H1 (cell line): ENCODE results near the gene POLR2F. TPM values are rescaled to one million over a fixed set of nuclear protein-coding genes. Genes with fewer than 3 reads are reported as not detected.

Experiments
- CTCF ChIA-PET: fragments of 300-600 bp; sonication (Branson Sonifier 250); formaldehyde crosslinking; loops from one replicate; lab custom pipeline; 2021; ENCODE audit not compliant: partially characterized antibody; lab: Charles Lee
- POLR2A ChIA-PET: fragments of 300-600 bp; sonication (Branson Sonifier 250); formaldehyde crosslinking; loops from one replicate; lab custom pipeline; 2021; ENCODE audit warnings: inconsistent platforms; ENCODE audit not compliant: partially characterized antibody; lab: Charles Lee
- DNase-seq, 2 experiments: peaks; one replicate each; pipeline versions ENCODE4 v3.0.0 to v3.0.0-alpha.2; 2010 to 2022; ENCODE audit warnings: low spot score in 2 of 2, low read depth in 1 of 2, mixed read lengths in 1 of 2
- FAIRE-seq: peaks from 2 replicates; lab custom pipeline; 2011; peaks lifted over from hg19 to GRCh38; lab: Jason Lieb, UNC
- H2AFZ ChIP-seq: 2 replicates; pipeline ENCODE4 v1.8.1; 2012; ENCODE audit warnings: low read length, inconsistent platforms
- H2AK5ac ChIP-seq: 2 replicates; pipeline ENCODE4 v1.6.1; 2013; ENCODE audit warnings: low read depth, low read length
- H2BK120ac ChIP-seq: replicated peaks from 2 replicates; pipeline ENCODE3; 2013; ENCODE audit warnings: low read depth, low read length, inconsistent platforms
- H2BK12ac ChIP-seq: 2 replicates; pipeline ENCODE4 v1.6.1; 2013; ENCODE audit warnings: low read depth, low read length
- H2BK15ac ChIP-seq: 2 replicates; pipeline ENCODE4 v1.6.1; 2013; ENCODE audit warnings: low read length
- H2BK20ac ChIP-seq: 2 replicates; pipeline ENCODE4 v1.6.1; 2013; ENCODE audit warnings: low read length
- H2BK5ac ChIP-seq: 2 replicates; pipeline ENCODE4 v1.6.1; 2013; ENCODE audit warnings: low read depth, low read length
- H3K14ac ChIP-seq: 2 replicates; pipeline ENCODE4 v1.6.1; 2013; ENCODE audit warnings: inconsistent platforms; ENCODE audit not compliant: insufficient read length
- H3K18ac ChIP-seq: 2 replicates; pipeline ENCODE4 v1.6.1; 2013; ENCODE audit warnings: low read length; ENCODE audit errors: extremely low read depth
- H3K23ac ChIP-seq: 2 replicates; pipeline ENCODE4 v1.6.1; 2013; ENCODE audit warnings: inconsistent platforms; ENCODE audit not compliant: insufficient read length
- H3K23me2 ChIP-seq: 2 replicates; pipeline ENCODE4 v1.6.1; 2013; ENCODE audit warnings: low read depth, low read length
- H3K27ac ChIP-seq: 2 replicates; pipeline ENCODE4 v1.6.1; 2011; ENCODE audit warnings: low read depth, low read length, inconsistent platforms
- H3K27me3 ChIP-seq, 4 experiments: replicated peaks in 1 of 4; 1 replicate in 1 of 4; 2 replicates in 3 of 4; pipeline versions ENCODE4 v1.6.1 to v1.8.1; 2011 to 2013; ENCODE audit warnings: low read length in 3 of 4, mild to moderate bottlenecking in 3 of 4, inconsistent platforms in 2 of 4, mixed read lengths in 2 of 4, moderate library complexity in 1 of 4; ENCODE audit not compliant: control insufficient read depth in 3 of 4, insufficient read depth in 3 of 4; ENCODE audit errors: extremely low read depth in 1 of 4
- H3K36me3 ChIP-seq, 4 experiments: 2 replicates each; pipeline versions ENCODE4 v1.6.1 to v1.8.1; 2011 to 2013; ENCODE audit warnings: mild to moderate bottlenecking in 4 of 4, low read length in 3 of 4, moderate library complexity in 2 of 4, control low read depth in 1 of 4, inconsistent platforms in 1 of 4; ENCODE audit not compliant: insufficient read depth in 4 of 4, control insufficient read depth in 2 of 4
- H3K4ac ChIP-seq: replicated peaks from 2 replicates; pipeline ENCODE3; 2013; ENCODE audit warnings: low read length, low read depth, mixed read lengths, inconsistent platforms; ENCODE audit not compliant: insufficient read length
- H3K4me1 ChIP-seq, 4 experiments: replicated peaks in 1 of 4; 1 replicate in 1 of 4; 2 replicates in 3 of 4; pipeline versions ENCODE4 v1.6.1 to v1.8.1; 2011 to 2013; ENCODE audit warnings: low read length in 3 of 4, inconsistent platforms in 2 of 4, mixed read lengths in 1 of 4; ENCODE audit not compliant: insufficient read depth in 4 of 4, control insufficient read depth in 3 of 4
- H3K4me2 ChIP-seq, 2 experiments: 2 replicates each; pipeline versions ENCODE4 v1.6.1 to v1.8.1; 2011 to 2013; ENCODE audit warnings: low read depth in 2 of 2, low read length in 2 of 2, control low read depth in 1 of 2, inconsistent platforms in 1 of 2, mild to moderate bottlenecking in 1 of 2; ENCODE audit not compliant: insufficient read depth in 1 of 2
- H3K4me3 ChIP-seq, 4 experiments: fragments of 200-600, 300-600 bp in 1 of 4; sonication (generic), shearing (Covaris generic), sonication (Bioruptor Twin) in 1 of 4; 2 replicates each; pipeline versions ENCODE4 v1.5.1 to v1.8.1; 2011 to 2016; ENCODE audit warnings: low read length in 4 of 4, low read depth in 3 of 4, control low read depth in 2 of 4, inconsistent platforms in 2 of 4, mild to moderate bottlenecking in 2 of 4, mixed read lengths in 1 of 4, moderate library complexity in 1 of 4; ENCODE audit not compliant: insufficient read depth in 2 of 4; ENCODE audit errors: extremely low read depth in 1 of 4
- H3K56ac ChIP-seq: replicated peaks from 2 replicates; pipeline ENCODE3; 2013; ENCODE audit warnings: low read depth, mild to moderate bottlenecking, mixed read lengths, low read length, inconsistent platforms; ENCODE audit not compliant: insufficient read length
- H3K79me1 ChIP-seq: 2 replicates; pipeline ENCODE4 v1.6.1; 2013; ENCODE audit warnings: low read depth, low read length, control low read depth
- H3K79me2 ChIP-seq, 2 experiments: 2 replicates each; pipeline versions ENCODE4 v1.6.1 to v1.8.1; 2012 to 2013; ENCODE audit warnings: low read length in 2 of 2, mild to moderate bottlenecking in 2 of 2, inconsistent platforms in 1 of 2; ENCODE audit not compliant: insufficient read depth in 2 of 2, control insufficient read depth in 1 of 2
- H3K9ac ChIP-seq, 4 experiments: replicated peaks in 1 of 4; 1 replicate in 1 of 4; 2 replicates in 3 of 4; pipeline versions ENCODE4 v1.6.1 to v1.8.1; 2011 to 2013; ENCODE audit warnings: low read depth in 3 of 4, low read length in 3 of 4, control low read depth in 2 of 4, mild to moderate bottlenecking in 2 of 4, moderate library complexity in 2 of 4, inconsistent platforms in 1 of 4; ENCODE audit errors: extremely low read depth in 1 of 4
- H3K9me3 ChIP-seq, 2 experiments: 2 replicates each; pipeline versions ENCODE4 v1.6.1 to v1.8.1; 2012 to 2013; ENCODE audit warnings: mild to moderate bottlenecking in 2 of 2, moderate library complexity in 2 of 2, control low read depth in 1 of 2, inconsistent platforms in 1 of 2, low read depth in 1 of 2, low read length in 1 of 2, mixed read lengths in 1 of 2; ENCODE audit not compliant: insufficient read depth in 2 of 2
- H4K20me1 ChIP-seq, 2 experiments: replicated peaks in 1 of 2; 2 replicates each; pipeline versions ENCODE3 to v1.8.1; 2011 to 2013; ENCODE audit warnings: inconsistent platforms in 2 of 2, low read length in 2 of 2, mild to moderate bottlenecking in 1 of 2; ENCODE audit not compliant: insufficient read depth in 2 of 2, control insufficient read depth in 1 of 2
- H4K5ac ChIP-seq: 2 replicates; pipeline ENCODE4 v1.6.1; 2013; ENCODE audit warnings: low read length, low read depth, mixed read lengths, inconsistent platforms; ENCODE audit not compliant: insufficient read length
- H4K8ac ChIP-seq: 2 replicates; pipeline ENCODE4 v1.8.0; 2013; ENCODE audit warnings: mild to moderate bottlenecking, moderate library complexity, low read length, inconsistent platforms; ENCODE audit not compliant: insufficient read depth; ENCODE audit errors: extremely low read depth
- H4K91ac ChIP-seq: replicated peaks from 2 replicates; pipeline ENCODE3; 2013; ENCODE audit warnings: low read length, mixed read lengths, inconsistent platforms; ENCODE audit not compliant: insufficient read length
- BACH1 ChIP-seq: IDR thresholded peaks from 2 replicates; pipeline ENCODE4 v1.6.1; 2012; ENCODE audit warnings: low read length, improper control_type of control experiment
- CBX5 ChIP-seq: fragments of 300-800, 300-1000 bp; sonication (generic); IDR thresholded peaks from 2 replicates; pipeline ENCODE4 v1.7.1; 2016; ENCODE audit warnings: antibody characterized with exemption, low read length, low read depth
- CHD1 ChIP-seq: IDR thresholded peaks from 2 replicates; pipeline ENCODE4 v1.6.1; 2012; ENCODE audit warnings: low read depth, low read length, improper control_type of control experiment
- FOSL1 ChIP-seq: IDR thresholded peaks from 2 replicates; pipeline ENCODE4 v1.6.1; 2011; ENCODE audit warnings: mild to moderate bottlenecking, low read depth, low read length, moderate library complexity; ENCODE audit not compliant: insufficient read depth
- GABPA ChIP-seq: IDR thresholded peaks from 2 replicates; pipeline ENCODE4 v1.6.1; 2011; ENCODE audit warnings: mild to moderate bottlenecking, low read length, moderate library complexity, borderline replicate concordance; ENCODE audit not compliant: insufficient read depth
- HDAC2 ChIP-seq, 2 experiments: fragments of 300-600 bp in 1 of 2; sonication (generic) in 1 of 2; IDR thresholded peaks; 2 replicates each; pipeline ENCODE4 v1.6.1; 2011 to 2012; ENCODE audit warnings: low read depth in 2 of 2, low read length in 2 of 2, mild to moderate bottlenecking in 2 of 2, moderate library complexity in 2 of 2, borderline replicate concordance in 1 of 2, inconsistent platforms in 1 of 2
- JUN ChIP-seq: IDR thresholded peaks from 2 replicates; pipeline ENCODE4 v1.6.1; 2011; ENCODE audit warnings: low read depth, mild to moderate bottlenecking, improper control_type of control experiment, low read length
- RAD21 ChIP-seq, 2 experiments: IDR thresholded peaks in 1 of 2; conservative IDR thresholded peaks in 1 of 2; 2 replicates each; pipeline ENCODE4 v1.6.1; 2011; ENCODE audit warnings: low read depth in 2 of 2, low read length in 2 of 2, improper control_type of control experiment in 1 of 2, inconsistent platforms in 1 of 2, mild to moderate bottlenecking in 1 of 2, moderate library complexity in 1 of 2
- RNF2 ChIP-seq: fragments of 200-900, 300-1000 bp; sonication (generic); IDR thresholded peaks from 2 replicates; pipeline ENCODE4 v1.7.1; 2016; ENCODE audit warnings: borderline replicate concordance, low read depth, mild to moderate bottlenecking, antibody characterized with exemption, low read length; ENCODE audit not compliant: poor library complexity, severe bottlenecking; ENCODE audit errors: missing control alignments
- SAP30 ChIP-seq: fragments of 300-600 bp; sonication (generic); IDR thresholded peaks from 2 replicates; pipeline ENCODE4 v1.7.1; 2012; ENCODE audit warnings: low read length, moderate library complexity, mild to moderate bottlenecking, inconsistent platforms; ENCODE audit not compliant: insufficient read depth, insufficient replicate concordance
- SIN3A ChIP-seq, 2 experiments: IDR thresholded peaks in 1 of 2; conservative IDR thresholded peaks in 1 of 2; 2 replicates each; pipeline ENCODE4 v1.6.1; 2011 to 2012; ENCODE audit warnings: low read length in 2 of 2, improper control_type of control experiment in 1 of 2, low read depth in 1 of 2, mild to moderate bottlenecking in 1 of 2
- WGBS, 2 experiments: shearing (Covaris generic) in 1 of 2; methylation state at CpG; one replicate each; pipeline versions ENCODE4 v1.1.6 to v1.1.7; 2013 to 2015; ENCODE audit warnings: low lambda C conversion rate in 2 of 2, mixed read lengths in 2 of 2, inconsistent platforms in 1 of 2, low coverage in 1 of 2, missing lambda C conversion rate in 1 of 2; ENCODE audit not compliant: insufficient replicate concordance in 2 of 2, insufficient coverage in 1 of 2, insufficient read length in 1 of 2; ENCODE audit errors: extremely low coverage in 1 of 2, missing lambda C conversion rate in 1 of 2; 5-methylcytosine and 5-hydroxymethylcytosine counted together
- polyA plus RNA-seq, 7 experiments: library from polyadenylated mRNA; depleted of rRNA in 3 of 7; stranded (reverse) in 5 of 7; unstranded in 2 of 7; fragments of >200 nt in 5 of 7; fragments of 200-250 nt in 2 of 7; gene quantifications; 1 replicate in 5 of 7; 2 replicates in 1 of 7; 4 replicates in 1 of 7; pipeline versions ENCODE4 v1.2.1 to v1.2.3, GENCODE V29; 2011 to 2013; ENCODE audit warnings: missing spikeins in 2 of 7, mixed read lengths in 2 of 7
- total RNA-seq: library from RNA; stranded (reverse); fragmentation: NEBNext Ultra II Directional; extraction: Animal tissue kit (Norgen Biotek cat#: 25700); gene quantifications from 2 replicates; pipeline ENCODE4 v1.2.1, GENCODE V29; 2021
- TF ChIP-seq, protein P1 (sequence below): IDR thresholded peaks from 2 replicates; pipeline ENCODE4 v1.6.1; 2012; ENCODE audit warnings: inconsistent platforms

Gene POLR2F
- total and polyA plus RNA-seq, 2 of the 8 experiments (the other 6 are each of a cell fraction or from before 2014, with no cell fraction given) = 150 to 176 TPM

DNA sequence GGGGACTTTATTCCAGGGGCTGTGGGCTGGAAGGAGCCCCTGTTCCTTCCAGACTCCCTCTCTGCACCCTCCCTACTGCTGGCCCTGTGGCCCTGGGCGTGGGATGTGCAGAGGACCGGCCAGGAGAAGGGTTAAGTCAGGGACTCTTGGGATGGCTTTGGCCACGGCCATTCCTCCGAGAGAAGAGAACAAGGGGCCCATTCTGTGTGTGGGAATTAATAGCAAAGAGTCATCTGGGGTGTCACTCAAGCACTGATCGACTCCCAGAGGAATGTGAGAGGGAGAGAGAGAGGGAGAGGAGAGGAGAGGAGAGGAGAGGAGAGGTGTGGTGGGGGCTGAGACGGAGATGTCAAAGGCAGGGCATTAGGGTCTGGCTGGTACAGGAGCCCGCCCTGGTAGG lies 45.0 kb downstream of the POLR2F start:
- H2AK5ac ChIP-seq = no peak overlapping the region
- H2BK15ac ChIP-seq = no peak overlapping the region
- H2BK5ac ChIP-seq = no peak overlapping the region
- H3K4me1 ChIP-seq = peaks cover 0 to 23% (median 8%) of the 10 kb centered on the region in 4 experiments; a peak in 5 of 7 replicates
- DNase-seq = no peak
- H3K36me3 ChIP-seq = no peaks in the 10 kb centered on the region
- no peak overlapping the region for H3K27ac ChIP-seq
- 93% methylated on average over 6 of the region's 7 CpGs; no CpG with 5 or more reads in 1 of the 2 experiments for WGBS, 2 experiments
- no peak overlapping the region for H4K91ac ChIP-seq
- H3K4me3 ChIP-seq = no peak overlapping the region
- H3K9me3 ChIP-seq = no peaks in the 10 kb centered on the region
- no peak overlapping the region for H3K23ac ChIP-seq
- no peaks in the 10 kb centered on the region; a peak in 1 of 7 replicates for H3K27me3 ChIP-seq
- H2BK12ac ChIP-seq = no peak overlapping the region
- H4K20me1 ChIP-seq = no peaks in the 10 kb centered on the region
- no peaks in the 10 kb centered on the region for H3K23me2 ChIP-seq
- no peak overlapping the region for H3K4me2 ChIP-seq
- no peaks in the 10 kb centered on the region for H3K79me1 ChIP-seq
- no peak overlapping the region for H3K9ac ChIP-seq
- no peak overlapping the region for H4K5ac ChIP-seq
- no peak overlapping the region for H3K4ac ChIP-seq
- H2BK120ac ChIP-seq = no peak overlapping the region
- no peak overlapping the region for H3K56ac ChIP-seq
- FAIRE-seq = no peak
- ChIA-PET CTCF (interaction anchor here (2.0 kb wide), 1 partner anchor 15 kb away, joined by 12 read pairs; the partner anchor contains the start of gene SOX10), POLR2A (no interaction called here)
- H3K79me2 ChIP-seq = no peaks in the 10 kb centered on the region
- no peak overlapping the region for H3K14ac ChIP-seq
- no peak overlapping the region for H2BK20ac ChIP-seq
- no peak overlapping the region for H3K18ac ChIP-seq
- no peak overlapping the region for H2AFZ ChIP-seq
- no peak overlapping the region for H4K8ac ChIP-seq
- TF ChIP-seq, protein P1, sequence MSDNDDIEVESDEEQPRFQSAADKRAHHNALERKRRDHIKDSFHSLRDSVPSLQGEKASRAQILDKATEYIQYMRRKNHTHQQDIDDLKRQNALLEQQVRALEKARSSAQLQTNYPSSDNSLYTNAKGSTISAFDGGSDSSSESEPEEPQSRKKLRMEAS = no peak
- TF ChIP-seq HDAC2 (IDR thresholded peaks at IDR 0.05; ENCODE audit: borderline replicate concordance in 1 of 2, low read depth in 2 of 2, low read length in 2 of 2) = no peak
- TF ChIP-seq RNF2 = no peak
- TF ChIP-seq SAP30 = no peak
- TF ChIP-seq FOSL1 = no peak
- no peak for TF ChIP-seq CBX5
- no peak for TF ChIP-seq CHD1
- no peak for TF ChIP-seq SIN3A (conservative IDR thresholded peaks at IDR 0.05 in 1 of 2, IDR thresholded peaks at IDR 0.05 in 1 of 2; ENCODE audit: low read depth in 1 of 2, low read length in 2 of 2)
- no peak for TF ChIP-seq JUN
- no peak for TF ChIP-seq RAD21 (IDR thresholded peaks at IDR 0.05 in 1 of 2, conservative IDR thresholded peaks at IDR 0.05 in 1 of 2; ENCODE audit: low read depth in 2 of 2, low read length in 2 of 2)
- TF ChIP-seq BACH1 = no peak
- no peak for TF ChIP-seq GABPA
